Sigmoid colon (tissue), 7 donors: ENCODE results near the gene MESP1. TPM values are rescaled to one million over a fixed set of nuclear protein-coding genes. Genes with fewer than 3 reads are reported as not detected.

Experiments used
- DNase-seq: peaks from one replicate; pipeline ENCODE4 v3.0.0-alpha.2; 2019
- H3K27ac ChIP-seq, 4 donors: fragments of 200-600 bp; sonication (generic); one replicate each; pipeline ENCODE4 v1.5.1; 2016 to 2019; ENCODE audit warnings: mild to moderate bottlenecking in 1 of 4
- H3K27me3 ChIP-seq, 3 donors: fragments of 200-600 bp; sonication (generic); one replicate each; pipeline ENCODE4 v1.5.1; 2019; ENCODE audit warnings: mild to moderate bottlenecking in 1 of 3
- H3K36me3 ChIP-seq, 4 donors: fragments of 200-600 bp; sonication (generic); one replicate each; pipeline ENCODE4 v1.5.1; 2016 to 2019
- H3K4me1 ChIP-seq, 4 donors: fragments of 200-600 bp; sonication (generic); one replicate each; pipeline ENCODE4 v1.5.1; 2017 to 2019
- H3K4me3 ChIP-seq, 4 donors: fragments of 200-600 bp; sonication (generic); one replicate each; pipeline ENCODE4 v1.5.1; 2017 to 2019; ENCODE audit warnings: mild to moderate bottlenecking in 2 of 4, moderate library complexity in 1 of 4
- H3K9me3 ChIP-seq, 4 donors: fragments of 200-600 bp in 3 of 4; sonication (generic) in 3 of 4; one replicate each; pipeline versions ENCODE4 v1.5.1 to v1.6.1; 2013 to 2019
- CTCF ChIP-seq, 4 experiments: fragments of 450-650 bp in 3 of 4; fragments of 200-600 bp in 1 of 4; IDR thresholded peaks; one replicate each; pipeline ENCODE4 v1.5.1; 2016 to 2019; ENCODE audit warnings: antibody characterized with exemption in 4 of 4, mild to moderate bottlenecking in 3 of 4, moderate library complexity in 2 of 4
- EP300 ChIP-seq, 4 donors: sonication (generic); formaldehyde crosslinking; IDR thresholded peaks; one replicate each; pipeline ENCODE4 v1.6.1; 2017; ENCODE audit warnings: antibody characterized with exemption in 4 of 4
- POLR2A ChIP-seq, 2 donors: fragments of 450-650 bp; IDR thresholded peaks; one replicate each; pipeline ENCODE4 v1.6.1; 2016; ENCODE audit warnings: antibody characterized with exemption in 2 of 2, mild to moderate bottlenecking in 2 of 2, moderate library complexity in 2 of 2
- POLR2AphosphoS5 ChIP-seq, 4 donors: sonication (generic); formaldehyde crosslinking; IDR thresholded peaks; one replicate each; pipeline ENCODE4 v1.6.1; 2017; ENCODE audit warnings: antibody characterized with exemption in 4 of 4
- WGBS, 2 donors: extraction: QIAGEN DNeasy Blood & Tissue Kit; methylation state at CpG; one replicate each; pipeline ENCODE4 v1.1.7; 2013; 5-methylcytosine and 5-hydroxymethylcytosine counted together
- intact Hi-C: fragments of 100-400 bp; cut with DNase I; formaldehyde crosslinking; loops from one replicate; pipeline ENCODE4 v1.15.1; 2023
- polyA plus RNA-seq, 3 donors: library from polyadenylated mRNA; stranded (reverse); fragments of 200-250 nt; gene quantifications; one replicate each; pipeline ENCODE4 v1.2.3, GENCODE V29; 2013
- total RNA-seq, 4 donors: library from RNA; depleted of rRNA; stranded (reverse); fragments of >200 nt; gene quantifications; one replicate each; pipeline ENCODE4 v1.1.0, GENCODE V29; 2016
- donor health status: healthy with polysubstance abuse.
- donor health status: Bipolar disorder and iron deficiency.
- donor health status: healthy.

MESP1 gene
- total and polyA plus RNA-seq, 7 donors = 2.7 to 10.2 (median 3.6) TPM

- peaks cover 0 to under 1% (median 0%) of the 10 kb centered on the region in 3 donors for H3K27me3 ChIP-seq
- H3K4me1 ChIP-seq = no peaks in the 10 kb centered on the region
- TF ChIP-seq POLR2A (IDR thresholded peaks at IDR 0.05) = no peak
- no peak for TF ChIP-seq POLR2AphosphoS5 (IDR thresholded peaks at IDR 0.05)
- no peak for TF ChIP-seq CTCF (IDR thresholded peaks at IDR 0.05)
- TF ChIP-seq EP300 (IDR thresholded peaks at IDR 0.05) = no peak
- DNase-seq = no peak
- peaks cover 0 to 2% (median 0%) of the 10 kb centered on the region in 4 donors for H3K9me3 ChIP-seq
- no peaks in the 10 kb centered on the region for H3K36me3 ChIP-seq
- intact Hi-C loops = no loop called here
- no peak overlapping the region for H3K27ac ChIP-seq
- H3K4me3 ChIP-seq = no peak overlapping the region
These were observed 44.9 kb upstream of the MESP1 start for GRCh38 chr15:89795996-89796395.

GRCh38 chr15:89794627-89795241, 43.7 kb upstream of the MESP1 start:
- no peaks in the 10 kb centered on the region for H3K27me3 ChIP-seq
- no peak overlapping the region for H3K27ac ChIP-seq
- 7 to 44% methylated on average over 5 of the region's 5 CpGs for WGBS, 2 donors
- no peak for TF ChIP-seq POLR2AphosphoS5 (IDR thresholded peaks at IDR 0.05)
- TF ChIP-seq CTCF (IDR thresholded peaks at IDR 0.05) = no peak
- no peak for TF ChIP-seq EP300 (IDR thresholded peaks at IDR 0.05)
- TF ChIP-seq POLR2A (IDR thresholded peaks at IDR 0.05) = no peak
- H3K9me3 ChIP-seq = peaks cover 0 to 2% (median 0%) of the 10 kb centered on the region in 4 donors
- DNase-seq = no peak
- intact Hi-C loops = no loop called here
- H3K4me3 ChIP-seq = no peak overlapping the region
- no peaks in the 10 kb centered on the region for H3K36me3 ChIP-seq
- H3K4me1 ChIP-seq = no peaks in the 10 kb centered on the region

- Histone ChIP-seq H3K36me3 (no peaks in the 10 kb centered on the region), H3K27ac (no peak overlapping the region), H3K9me3 (peaks cover 0 to 4% (median 2%) of the 10 kb centered on the region in 4 donors), H3K27me3 (no peaks in the 10 kb centered on the region), H3K4me3 (no peak overlapping the region), H3K4me1 (no peaks in the 10 kb centered on the region)
- intact Hi-C loops = no loop called here
- WGBS, 2 donors = 95 to 96% methylated on average over 22 of the region's 22 CpGs
- DNase-seq = no peak
- no peak for TF ChIP-seq POLR2A (IDR thresholded peaks at IDR 0.05)
- TF ChIP-seq POLR2AphosphoS5 (IDR thresholded peaks at IDR 0.05) = no peak
- TF ChIP-seq CTCF (IDR thresholded peaks at IDR 0.05) = no peak
- TF ChIP-seq EP300 (IDR thresholded peaks at IDR 0.05) = no peak
These were observed 41.2 kb upstream of the MESP1 start for GRCh38 chr15:89792106-89792805.

- intact Hi-C loops = no loop called here
- no peaks in the 10 kb centered on the region for H3K36me3 ChIP-seq
- no peak for TF ChIP-seq POLR2A (IDR thresholded peaks at IDR 0.05)
- TF ChIP-seq CTCF (IDR thresholded peaks at IDR 0.05) = no peak
- TF ChIP-seq EP300 (IDR thresholded peaks at IDR 0.05) = no peak
- no peak for TF ChIP-seq POLR2AphosphoS5 (IDR thresholded peaks at IDR 0.05)
- no peak for DNase-seq
- H3K4me1 ChIP-seq = no peaks in the 10 kb centered on the region
- no peak overlapping the region for H3K27ac ChIP-seq
- no peak overlapping the region for H3K4me3 ChIP-seq
- H3K9me3 ChIP-seq = peaks cover 0 to 4% (median 1%) of the 10 kb centered on the region in 4 donors
- 91 to 93% methylated on average over 16 of the region's 16 CpGs for WGBS, 2 donors
- no peaks in the 10 kb centered on the region for H3K27me3 ChIP-seq
These were observed 39.6 kb upstream of the MESP1 start for GRCh38 chr15:89790661-89791060.
